ENCODE data around the gene PCDHB11.
"Not testable (repeated sequence)": the region's sequence is repeated elsewhere in the genome, so short reads cannot be mapped to it uniquely, and the experiment has no call there.

Gene PCDHB11

GRCh38 chr5:141172381-141173204 is 26.8 kb upstream of the PCDHB11 start, which contains the start of gene PCDHB7:
PCDHB7 (plus strand) TSS chr5:141172644; CDS start chr5:141172836, 192 bp downstream.
- Histone ChIP-seq H3K27ac (no peak within 1 kb of the TSS), H3K4me3 (no peak within 1 kb of the TSS), H3K9ac (no peak within 1 kb of the TSS), H3K9me3 (replicated peaks in 1 of 11) (peaks cover 28 to 53% (median 35%) of the 10 kb centered on the region in 11 experiments), H3K27me3 (no peaks in the 10 kb centered on the region), H4K20me1 (no peaks in the 10 kb centered on the region), H3K36me3 (no peaks in the 10 kb centered on the region), H3K4me1 (no peaks in the 10 kb centered on the region), H3K4me2 (no peak within 1 kb of the TSS)
- TF ChIP-seq Cebpa-rat (IDR thresholded peaks at IDR 0.05): no peak

GRCh38 chr5:141174291-141175104 is 24.9 kb upstream of the PCDHB11 start:
- H3K27me3 ChIP-seq, H4K20me1 ChIP-seq, H3K27ac ChIP-seq, H3K9ac ChIP-seq, H3K36me3 ChIP-seq, H3K4me1 ChIP-seq, H3K4me2 ChIP-seq, H3K4me3 ChIP-seq: not testable (repeated sequence)
- peaks cover 33 to 60% (median 42%) of the 10 kb centered on the region in 11 experiments for H3K9me3 ChIP-seq (replicated peaks in 1 of 11)

- no peak overlapping the region for H3K9ac ChIP-seq
- H3K4me2 ChIP-seq: no peak overlapping the region
- no peaks in the 10 kb centered on the region for H3K27me3 ChIP-seq
- no peaks in the 10 kb centered on the region for H3K4me1 ChIP-seq
- H4K20me1 ChIP-seq: no peaks in the 10 kb centered on the region
- no peak for TF ChIP-seq Cebpa-rat (IDR thresholded peaks at IDR 0.05)
- H3K4me3 ChIP-seq: no peak overlapping the region
- no peaks in the 10 kb centered on the region for H3K36me3 ChIP-seq
- H3K27ac ChIP-seq: no peak overlapping the region
- H3K9me3 ChIP-seq (replicated peaks in 1 of 11): peaks cover 41 to 73% (median 52%) of the 10 kb centered on the region in 11 experiments
Observed at GRCh38 chr5:141175933-141176332, 23.5 kb upstream of the PCDHB11 start.

- not testable (repeated sequence) for H3K4me3 ChIP-seq, H4K20me1 ChIP-seq, H3K36me3 ChIP-seq, H3K4me2 ChIP-seq, H3K27ac ChIP-seq, H3K9ac ChIP-seq, H3K4me1 ChIP-seq, H3K27me3 ChIP-seq
- H3K9me3 ChIP-seq (replicated peaks in 1 of 11): peaks cover 46 to 75% (median 53%) of the 10 kb centered on the region in 11 experiments
Observed at GRCh38 chr5:141177577-141178191, 21.7 kb upstream of the PCDHB11 start, which contains the start of gene PCDHB8. PCDHB8 (plus strand) TSS chr5:141177790; CDS start chr5:141178035, 245 bp downstream.

GRCh38 chr5:141179371-141179770 is 20.1 kb upstream of the PCDHB11 start:
- H4K20me1 ChIP-seq, H3K4me1 ChIP-seq, H3K27me3 ChIP-seq, H3K4me3 ChIP-seq, H3K36me3 ChIP-seq, H3K4me2 ChIP-seq, H3K27ac ChIP-seq, H3K9ac ChIP-seq: not testable (repeated sequence)
- peaks cover 42 to 71% (median 50%) of the 10 kb centered on the region in 11 experiments for H3K9me3 ChIP-seq (replicated peaks in 1 of 11)

GRCh38 chr5:141179876-141180275 is 19.6 kb upstream of the PCDHB11 start:
- H3K4me2 ChIP-seq, H3K36me3 ChIP-seq, H3K9ac ChIP-seq, H3K27me3 ChIP-seq, H4K20me1 ChIP-seq, H3K4me1 ChIP-seq, H3K27ac ChIP-seq, H3K4me3 ChIP-seq: not testable (repeated sequence)
- peaks cover 41 to 71% (median 50%) of the 10 kb centered on the region in 11 experiments for H3K9me3 ChIP-seq (replicated peaks in 1 of 11)

- peaks cover 39 to 68% (median 48%) of the 10 kb centered on the region in 11 experiments for H3K9me3 ChIP-seq (replicated peaks in 1 of 11)
- TF ChIP-seq Cebpa-rat (IDR thresholded peaks at IDR 0.05): no peak
Observed at GRCh38 chr5:141180313-141180712, 19.1 kb upstream of the PCDHB11 start.

GRCh38 chr5:141182248-141182647 is 17.2 kb upstream of the PCDHB11 start, which contains the start of gene PCDHB16:
PCDHB16 (plus strand) TSS chr5:141182387; CDS start chr5:141182560, 173 bp downstream.
- no peak for TF ChIP-seq Cebpa-rat (IDR thresholded peaks at IDR 0.05)
- H3K9ac ChIP-seq: no peak within 1 kb of the TSS
- H4K20me1 ChIP-seq: no peaks in the 10 kb centered on the region
- no peak within 1 kb of the TSS for H3K27ac ChIP-seq
- no peaks in the 10 kb centered on the region for H3K36me3 ChIP-seq
- no peak within 1 kb of the TSS for H3K4me3 ChIP-seq
- H3K4me2 ChIP-seq: no peak within 1 kb of the TSS
- peaks cover 41 to 64% (median 52%) of the 10 kb centered on the region in 11 experiments for H3K9me3 ChIP-seq (replicated peaks in 1 of 11)
- H3K27me3 ChIP-seq: no peaks in the 10 kb centered on the region
- no peaks in the 10 kb centered on the region for H3K4me1 ChIP-seq

More at GRCh38 chr5:141180313-141180712, 19.1 kb upstream of the PCDHB11 start:
- H3K9ac ChIP-seq: no peak overlapping the region
- H3K27ac ChIP-seq: no peak overlapping the region
- H3K4me2 ChIP-seq: no peak overlapping the region
- no peaks in the 10 kb centered on the region for H3K4me1 ChIP-seq
- no peak overlapping the region for H3K4me3 ChIP-seq
- no peaks in the 10 kb centered on the region for H4K20me1 ChIP-seq
- H3K27me3 ChIP-seq: no peaks in the 10 kb centered on the region
- H3K36me3 ChIP-seq: no peaks in the 10 kb centered on the region

- H3K4me3 ChIP-seq, H3K27ac ChIP-seq, H3K4me2 ChIP-seq, H4K20me1 ChIP-seq, H3K27me3 ChIP-seq, H3K36me3 ChIP-seq, H3K4me1 ChIP-seq, H3K9ac ChIP-seq: not testable (repeated sequence)
- peaks cover 48 to 70% (median 63%) of the 10 kb centered on the region in 11 experiments for H3K9me3 ChIP-seq (replicated peaks in 1 of 11)
Observed at GRCh38 chr5:141184117-141184855, 15.1 kb upstream of the PCDHB11 start.

All from BLaER1 treated with 17β-estradiol and CSF1 and Interleukin-3, amounts not matched to agents 10 nM and 100 nM (cell line).